ENCODE results near the gene IER5L. TPM values are rescaled to one million over a fixed set of nuclear protein-coding genes. Genes with fewer than 3 reads are reported as not detected.
A peak's percentile ranks its signal among the peaks of the same experiment; 100 is the strongest.

IER5L gene
- total RNA-seq, 1 donor from 2014 or later = 11.7 TPM

GRCh38 chr9:129211686-129212085, 33.6 kb upstream of the IER5L start:
- H3K27me3 Mint-ChIP-seq = no peaks in the 10 kb centered on the region
- no peak overlapping the region for H3K4me3 Mint-ChIP-seq
- H3K27ac Mint-ChIP-seq = no peak overlapping the region
- intact Hi-C loops (cut with micrococcal nuclease) = no loop called here
- peaks cover 15% of the 10 kb centered on the region for H3K4me1 Mint-ChIP-seq
- H3K36me3 Mint-ChIP-seq (ENCODE audit: low read depth) = no peaks in the 10 kb centered on the region
- DNase-seq = no peak
- no peaks in the 10 kb centered on the region for H3K9me3 Mint-ChIP-seq

DNA sequence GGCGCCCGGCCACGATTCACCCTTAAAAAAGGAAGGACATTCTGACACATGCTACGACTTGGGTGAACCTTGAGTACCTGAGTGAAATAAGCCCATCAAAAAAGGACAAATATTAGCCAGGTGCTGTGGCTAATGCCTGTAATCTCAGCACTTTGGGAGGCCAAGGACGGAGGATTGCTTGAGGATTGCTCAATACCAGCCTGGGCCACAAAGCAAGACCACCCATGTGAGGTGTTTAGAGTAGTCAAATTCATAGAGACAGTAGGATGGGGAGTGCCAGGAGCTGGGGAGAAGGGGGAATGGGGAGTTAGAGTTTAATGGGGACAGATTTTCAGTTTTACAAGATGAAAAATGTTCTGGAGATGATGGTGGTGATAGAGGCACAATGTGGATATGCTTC, 32.1 kb upstream of the IER5L start:
- Mint-ChIP-seq H3K36me3 (ENCODE audit: low read depth) (no peaks in the 10 kb centered on the region), H3K27me3 (no peaks in the 10 kb centered on the region), H3K27ac (no peak overlapping the region)

DNA sequence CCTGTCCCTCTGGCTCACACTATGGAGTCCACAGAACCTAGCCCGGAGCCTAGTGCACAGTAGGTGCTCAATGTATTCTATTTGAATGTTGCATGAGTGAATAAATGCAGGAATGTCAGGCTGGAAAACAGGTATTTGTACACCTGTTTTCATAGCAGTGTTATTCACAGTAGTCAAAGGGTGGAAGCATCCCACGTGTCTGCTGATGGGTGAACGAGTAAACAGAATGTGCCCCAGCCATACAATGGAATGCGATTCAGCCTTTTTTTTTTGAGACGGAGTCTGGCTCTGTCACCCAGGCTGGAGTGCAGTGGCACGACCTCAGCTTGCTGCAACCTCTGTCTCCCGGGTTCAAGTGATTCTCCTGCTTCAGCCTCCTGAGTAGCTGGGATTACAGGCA, 31.5 kb upstream of the IER5L start:
- Mint-ChIP-seq H3K4me3 (no peak overlapping the region), H3K4me1 (peaks cover 15% of the 10 kb centered on the region), H3K27ac (no peak overlapping the region), H3K36me3 (ENCODE audit: low read depth) (no peaks in the 10 kb centered on the region), H3K27me3 (no peaks in the 10 kb centered on the region), H3K9me3 (no peaks in the 10 kb centered on the region)
- intact Hi-C loops (cut with micrococcal nuclease) = no loop called here
- DNase-seq = no peak

More for the DNA sequence above, 32.1 kb upstream of the IER5L start:
- H3K9me3 Mint-ChIP-seq = no peaks in the 10 kb centered on the region
- intact Hi-C loops (cut with micrococcal nuclease) = no loop called here
- peaks cover 15% of the 10 kb centered on the region for H3K4me1 Mint-ChIP-seq
- no peak for DNase-seq
- no peak overlapping the region for H3K4me3 Mint-ChIP-seq

DNA sequence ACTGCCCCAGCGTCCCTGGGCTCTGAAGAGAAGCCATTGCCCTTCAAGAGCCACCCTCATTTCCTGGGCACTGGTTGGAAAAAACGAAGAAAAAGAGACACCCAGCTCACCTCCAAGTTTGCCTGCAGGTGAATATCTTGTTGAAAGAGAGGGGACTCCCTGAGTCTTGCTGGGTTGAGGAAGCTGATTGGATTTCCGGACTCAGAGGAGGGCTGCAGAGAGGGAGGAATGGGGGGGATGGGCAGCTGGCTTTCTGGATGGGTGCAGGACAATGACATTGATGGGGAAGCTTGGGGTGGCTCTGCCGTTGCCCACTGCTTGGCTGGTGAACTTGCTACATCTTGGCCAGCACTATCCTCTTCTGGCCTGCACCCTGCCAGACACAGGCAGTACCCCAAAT, 31.0 kb upstream of the IER5L start:
- Mint-ChIP-seq H3K4me3 (peak overlapping the region; percentile 55), H3K27me3 (no peaks in the 10 kb centered on the region), H3K9me3 (no peaks in the 10 kb centered on the region), H3K36me3 (ENCODE audit: low read depth) (no peaks in the 10 kb centered on the region), H3K4me1 (peaks cover 15% of the 10 kb centered on the region), H3K27ac (no peak overlapping the region)
- intact Hi-C loops (cut with micrococcal nuclease) = no loop called here
- no peak for DNase-seq

DNA sequence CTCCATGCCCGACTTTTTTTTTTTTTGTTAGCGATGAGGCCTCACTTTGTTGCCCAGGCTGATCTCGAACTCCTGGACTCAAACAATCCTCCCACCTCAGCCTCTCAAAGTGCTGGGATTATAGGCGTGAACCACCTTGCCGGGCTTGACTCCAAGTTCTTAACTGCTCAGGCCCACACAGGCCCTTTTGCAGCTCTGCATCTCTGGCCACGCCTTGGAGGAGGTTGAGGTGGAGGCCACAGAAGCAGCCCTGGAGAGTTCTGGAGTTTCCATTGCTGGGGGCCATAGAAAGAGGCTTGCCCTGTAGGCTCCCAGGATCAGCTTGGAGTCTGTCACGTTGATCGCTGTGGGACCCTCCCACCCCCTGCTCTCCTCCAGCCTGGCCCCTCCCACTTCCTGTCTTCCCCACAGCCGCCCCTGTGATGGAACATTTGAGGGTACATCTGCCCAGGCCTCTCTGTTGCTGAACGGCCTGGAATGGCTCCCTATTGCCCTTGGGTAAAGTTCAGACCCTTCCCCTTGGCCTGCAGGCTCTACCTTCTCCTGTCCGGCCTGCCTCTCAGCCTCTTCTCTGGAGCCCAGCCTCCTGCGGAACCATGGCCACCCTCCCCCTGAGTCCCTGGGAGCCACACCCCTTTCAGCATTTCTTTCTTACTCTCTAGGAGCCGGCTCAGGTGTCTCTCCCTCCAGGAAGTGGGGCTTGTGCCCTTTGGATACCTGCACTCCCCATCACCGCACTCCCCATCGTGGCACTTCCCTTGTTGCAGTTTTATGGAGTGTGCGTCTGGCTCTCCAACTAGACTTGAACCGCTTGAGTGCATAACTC, 30.4 kb upstream of the IER5L start:
- H3K4me3 Mint-ChIP-seq = peak overlapping the region; percentile 55
- no peaks in the 10 kb centered on the region for H3K9me3 Mint-ChIP-seq
- DNase-seq = peak; percentile 79
- peak overlapping the region; percentile 75 for H3K27ac Mint-ChIP-seq
- H3K27me3 Mint-ChIP-seq = no peaks in the 10 kb centered on the region
- H3K36me3 Mint-ChIP-seq (ENCODE audit: low read depth) = no peaks in the 10 kb centered on the region
- peaks cover 15% of the 10 kb centered on the region for H3K4me1 Mint-ChIP-seq
- intact Hi-C loops (cut with micrococcal nuclease) = no loop called here

DNA sequence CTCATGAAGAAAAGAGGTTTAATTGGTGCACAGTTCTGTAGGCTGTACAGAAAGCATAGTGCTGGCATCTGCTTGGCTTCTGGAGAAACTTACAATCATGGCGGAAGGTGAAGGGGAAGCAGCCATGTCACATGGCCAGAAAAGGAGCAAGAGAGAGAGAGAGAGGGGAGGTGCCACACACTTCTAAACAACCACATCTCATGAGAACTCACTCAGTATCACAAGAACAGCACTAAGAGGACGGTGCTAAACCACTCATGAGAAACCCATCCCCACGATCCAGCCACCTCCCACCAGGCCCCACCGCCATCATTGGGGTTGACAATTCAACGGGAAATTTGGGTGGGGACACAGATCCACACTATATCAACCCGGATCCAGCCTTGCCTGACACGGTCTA, 28.8 kb upstream of the IER5L start:
- peaks cover 17% of the 10 kb centered on the region for H3K4me1 Mint-ChIP-seq
- H3K4me3 Mint-ChIP-seq = no peak overlapping the region
- H3K9me3 Mint-ChIP-seq = no peaks in the 10 kb centered on the region
- DNase-seq = no peak
- no peaks in the 10 kb centered on the region for H3K36me3 Mint-ChIP-seq (ENCODE audit: low read depth)
- peak overlapping the region; percentile 62 for H3K27ac Mint-ChIP-seq
- H3K27me3 Mint-ChIP-seq = no peaks in the 10 kb centered on the region
- intact Hi-C loops (cut with micrococcal nuclease) = no loop called here

GRCh38 chr9:129206401-129206800, 28.3 kb upstream of the IER5L start:
- intact Hi-C loops (cut with micrococcal nuclease) = no loop called here
- no peak overlapping the region for H3K27ac Mint-ChIP-seq
- H3K36me3 Mint-ChIP-seq (ENCODE audit: low read depth) = no peaks in the 10 kb centered on the region
- H3K4me1 Mint-ChIP-seq = peaks cover 17% of the 10 kb centered on the region
- no peaks in the 10 kb centered on the region for H3K9me3 Mint-ChIP-seq
- no peaks in the 10 kb centered on the region for H3K27me3 Mint-ChIP-seq
- DNase-seq = no peak
- H3K4me3 Mint-ChIP-seq = no peak overlapping the region

GRCh38 chr9:129204840-129205239, 26.8 kb upstream of the IER5L start:
- Mint-ChIP-seq H3K4me1 (peaks cover 17% of the 10 kb centered on the region), H3K27me3 (no peaks in the 10 kb centered on the region), H3K27ac (no peak overlapping the region), H3K9me3 (no peaks in the 10 kb centered on the region), H3K36me3 (ENCODE audit: low read depth) (no peaks in the 10 kb centered on the region), H3K4me3 (no peak overlapping the region)
- intact Hi-C loops (cut with micrococcal nuclease) = no loop called here
- no peak for DNase-seq

DNA sequence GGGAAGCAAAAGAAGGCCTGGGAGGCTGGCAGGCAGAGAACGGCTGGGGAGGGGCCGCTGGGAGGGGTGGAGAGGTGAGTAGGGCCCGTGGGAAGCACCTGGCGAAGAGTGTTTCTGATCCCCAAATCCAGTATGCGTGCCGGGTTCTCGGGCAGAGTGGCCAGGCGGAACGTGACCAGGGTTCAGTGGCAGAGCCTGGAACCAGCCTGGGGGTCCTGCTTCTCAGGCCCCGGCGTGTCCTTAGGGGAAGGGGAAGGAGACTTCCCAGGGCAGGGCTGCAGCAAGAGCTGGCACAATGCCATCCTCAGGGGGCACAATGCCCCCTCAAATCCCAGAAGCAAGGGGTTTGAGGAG, 25.5 kb upstream of the IER5L start:
- H3K27me3 Mint-ChIP-seq = peaks cover 4% of the 10 kb centered on the region
- peaks cover 13% of the 10 kb centered on the region for H3K4me1 Mint-ChIP-seq
- H3K36me3 Mint-ChIP-seq (ENCODE audit: low read depth) = no peaks in the 10 kb centered on the region
- H3K9me3 Mint-ChIP-seq = no peaks in the 10 kb centered on the region
- peak overlapping the region; percentile 80 for H3K4me3 Mint-ChIP-seq
- peak overlapping the region; percentile 83 for H3K27ac Mint-ChIP-seq
- no peak for DNase-seq
- intact Hi-C loops (cut with micrococcal nuclease) = loop anchor here (2.0 kb wide), 1 partner anchor 33 kb away; no protein-coding TSS in a partner anchor

DNA sequence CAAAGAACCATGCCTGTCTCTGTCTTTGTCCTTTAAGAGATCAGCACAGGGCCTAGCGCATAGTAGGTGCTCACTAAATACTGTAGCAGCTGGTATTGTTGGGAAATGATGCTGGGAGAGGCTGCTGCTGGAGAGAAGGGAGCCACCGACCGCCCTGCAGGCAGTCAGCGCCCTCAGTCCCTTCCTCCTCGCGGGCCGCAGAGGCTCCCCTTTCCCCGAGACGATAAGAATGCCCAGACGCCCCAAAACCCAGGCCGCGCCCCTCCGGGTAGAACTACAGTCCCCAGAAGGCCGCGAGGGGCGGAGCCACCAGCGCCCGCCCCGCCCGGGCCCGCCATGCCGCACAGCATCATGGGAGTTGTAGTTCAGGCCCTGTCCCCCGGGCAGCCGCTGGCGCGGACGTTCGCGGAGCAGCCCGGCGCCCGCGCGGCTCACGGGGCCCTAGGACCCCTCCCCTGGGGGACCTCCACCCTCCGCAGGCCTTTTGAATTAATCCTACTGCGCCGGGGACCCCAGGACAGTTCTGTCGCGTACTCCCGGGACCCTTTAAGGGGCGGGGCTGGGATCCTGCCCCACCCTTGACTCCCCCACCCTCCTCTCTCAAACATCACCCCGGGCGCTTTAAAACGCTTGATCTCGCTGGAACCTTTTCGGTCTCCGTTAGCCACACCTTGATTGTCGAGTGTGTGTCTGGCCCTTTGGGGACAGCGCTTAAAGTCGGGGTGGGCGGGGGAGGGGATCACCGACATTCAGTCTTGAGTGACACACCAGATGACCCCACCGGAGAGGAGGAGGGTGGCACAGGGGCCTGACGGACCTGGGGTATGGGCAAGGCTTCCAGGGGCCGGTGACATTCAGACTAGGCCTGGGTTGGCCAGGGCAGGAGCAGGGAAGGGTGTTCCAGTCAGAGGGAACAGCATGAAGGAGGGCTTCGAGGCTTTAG, 24.8 kb upstream of the IER5L start:
- Mint-ChIP-seq H3K4me1 (peaks cover 11% of the 10 kb centered on the region), H3K27ac (peak overlapping the region; percentile 83), H3K9me3 (no peaks in the 10 kb centered on the region), H3K27me3 (peaks cover 6% of the 10 kb centered on the region), H3K4me3 (peak overlapping the region; percentile 80), H3K36me3 (ENCODE audit: low read depth) (no peaks in the 10 kb centered on the region)
- intact Hi-C loops (cut with micrococcal nuclease) = loop anchor here (1.0 to 2.0 kb wide), 2 partner anchors 27 to 34 kb away; no protein-coding TSS in a partner anchor
- DNase-seq = peak; percentile 98

DNA sequence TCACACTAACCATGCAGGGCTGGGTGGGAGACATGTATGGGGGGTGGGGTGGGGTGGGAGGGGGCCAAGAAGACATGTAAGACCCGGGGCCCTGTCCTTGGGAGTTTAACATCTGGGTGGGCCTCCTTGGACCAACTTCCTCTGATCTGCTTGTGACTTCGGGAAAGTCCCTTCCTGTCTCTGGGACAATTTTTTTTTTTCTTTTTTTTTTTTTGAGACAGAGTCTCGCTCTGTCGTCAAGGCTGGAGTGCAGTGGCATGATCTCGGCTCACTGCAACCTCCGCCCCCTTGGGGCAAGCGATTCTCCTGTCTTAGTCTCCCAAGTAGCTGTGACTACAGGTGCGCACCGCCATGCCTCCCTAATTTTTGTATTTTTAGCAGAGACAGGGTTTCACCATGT, 23.8 kb upstream of the IER5L start:
- Mint-ChIP-seq H3K4me1 (peaks cover 4% of the 10 kb centered on the region), H3K4me3 (no peak overlapping the region), H3K9me3 (no peaks in the 10 kb centered on the region), H3K27me3 (peaks cover 6% of the 10 kb centered on the region), H3K27ac (no peak overlapping the region), H3K36me3 (ENCODE audit: low read depth) (no peaks in the 10 kb centered on the region)
- intact Hi-C loops (cut with micrococcal nuclease) = loop anchor here (1.0 to 2.0 kb wide), 2 partner anchors 26 to 35 kb away; no protein-coding TSS in a partner anchor
- DNase-seq = no peak

- Mint-ChIP-seq H3K36me3 (ENCODE audit: low read depth) (no peaks in the 10 kb centered on the region), H3K4me1 (peaks cover 2% of the 10 kb centered on the region)
- intact Hi-C loops (cut with micrococcal nuclease) = no loop called here
Observed at GRCh38 chr9:129201289-129201688, 23.2 kb upstream of the IER5L start.

GRCh38 chr9:129200255-129200654, 22.2 kb upstream of the IER5L start:
- no peak for DNase-seq
- Mint-ChIP-seq H3K9me3 (no peaks in the 10 kb centered on the region), H3K27me3 (peaks cover 6% of the 10 kb centered on the region), H3K4me3 (no peak overlapping the region), H3K27ac (no peak overlapping the region), H3K36me3 (ENCODE audit: low read depth) (no peaks in the 10 kb centered on the region), H3K4me1 (peaks cover 2% of the 10 kb centered on the region)
- intact Hi-C loops (cut with micrococcal nuclease) = no loop called here

More at GRCh38 chr9:129201289-129201688, 23.2 kb upstream of the IER5L start:
- no peak overlapping the region for H3K27ac Mint-ChIP-seq
- peaks cover 6% of the 10 kb centered on the region for H3K27me3 Mint-ChIP-seq
- H3K4me3 Mint-ChIP-seq = no peak overlapping the region
- no peaks in the 10 kb centered on the region for H3K9me3 Mint-ChIP-seq
- DNase-seq = no peak

DNA sequence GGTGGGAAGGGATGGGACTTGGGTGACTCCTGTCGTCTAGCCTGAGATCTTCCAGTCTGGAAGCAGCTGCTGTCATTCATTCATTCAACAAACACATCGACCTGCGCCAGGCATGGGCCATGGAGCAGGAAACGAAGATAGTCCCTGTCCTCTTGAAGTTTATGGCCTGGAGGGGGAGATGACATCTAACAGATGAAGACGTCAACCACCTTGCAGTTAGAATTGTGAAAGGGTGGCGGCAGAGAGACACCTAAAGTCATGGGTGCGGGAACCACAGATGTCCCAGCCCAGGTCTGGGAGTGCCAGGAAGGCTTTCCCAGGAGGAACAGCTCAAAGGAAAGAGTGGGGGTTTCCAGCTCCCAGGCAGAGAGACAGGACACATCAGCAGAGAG, 21.0 kb upstream of the IER5L start:
- intact Hi-C loops (cut with micrococcal nuclease) = no loop called here
- Mint-ChIP-seq H3K27me3 (peaks cover 13% of the 10 kb centered on the region), H3K36me3 (ENCODE audit: low read depth) (no peaks in the 10 kb centered on the region), H3K4me1 (peaks cover 2% of the 10 kb centered on the region), H3K4me3 (no peak overlapping the region), H3K9me3 (no peaks in the 10 kb centered on the region), H3K27ac (no peak overlapping the region)
- no peak for DNase-seq

Data from activated CD4-positive, alpha-beta T cell treated with anti-CD3 and anti-CD28 coated beads, Interleukin-2, amount 10 ng/mL, durations not matched to agents 24 days and 14 days (primary cell).